Measurements from ENCODE around the gene SCARF2. TPM values are rescaled to one million over a fixed set of nuclear protein-coding genes. Genes with fewer than 3 reads are reported as not detected.
"Not testable (repeated sequence)": the region's sequence is repeated elsewhere in the genome, so short reads cannot be mapped to it uniquely, and the experiment has no call there.

Gene SCARF2, protein sequence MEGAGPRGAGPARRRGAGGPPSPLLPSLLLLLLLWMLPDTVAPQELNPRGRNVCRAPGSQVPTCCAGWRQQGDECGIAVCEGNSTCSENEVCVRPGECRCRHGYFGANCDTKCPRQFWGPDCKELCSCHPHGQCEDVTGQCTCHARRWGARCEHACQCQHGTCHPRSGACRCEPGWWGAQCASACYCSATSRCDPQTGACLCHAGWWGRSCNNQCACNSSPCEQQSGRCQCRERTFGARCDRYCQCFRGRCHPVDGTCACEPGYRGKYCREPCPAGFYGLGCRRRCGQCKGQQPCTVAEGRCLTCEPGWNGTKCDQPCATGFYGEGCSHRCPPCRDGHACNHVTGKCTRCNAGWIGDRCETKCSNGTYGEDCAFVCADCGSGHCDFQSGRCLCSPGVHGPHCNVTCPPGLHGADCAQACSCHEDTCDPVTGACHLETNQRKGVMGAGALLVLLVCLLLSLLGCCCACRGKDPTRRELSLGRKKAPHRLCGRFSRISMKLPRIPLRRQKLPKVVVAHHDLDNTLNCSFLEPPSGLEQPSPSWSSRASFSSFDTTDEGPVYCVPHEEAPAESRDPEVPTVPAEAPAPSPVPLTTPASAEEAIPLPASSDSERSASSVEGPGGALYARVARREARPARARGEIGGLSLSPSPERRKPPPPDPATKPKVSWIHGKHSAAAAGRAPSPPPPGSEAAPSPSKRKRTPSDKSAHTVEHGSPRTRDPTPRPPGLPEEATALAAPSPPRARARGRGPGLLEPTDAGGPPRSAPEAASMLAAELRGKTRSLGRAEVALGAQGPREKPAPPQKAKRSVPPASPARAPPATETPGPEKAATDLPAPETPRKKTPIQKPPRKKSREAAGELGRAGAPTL
- 1 to 10 TPM; 3.1 to 3.6 TPM for total RNA-seq
- total RNA-seq = 2.9 to 4.3 reads per million in 2 donors

DNA sequence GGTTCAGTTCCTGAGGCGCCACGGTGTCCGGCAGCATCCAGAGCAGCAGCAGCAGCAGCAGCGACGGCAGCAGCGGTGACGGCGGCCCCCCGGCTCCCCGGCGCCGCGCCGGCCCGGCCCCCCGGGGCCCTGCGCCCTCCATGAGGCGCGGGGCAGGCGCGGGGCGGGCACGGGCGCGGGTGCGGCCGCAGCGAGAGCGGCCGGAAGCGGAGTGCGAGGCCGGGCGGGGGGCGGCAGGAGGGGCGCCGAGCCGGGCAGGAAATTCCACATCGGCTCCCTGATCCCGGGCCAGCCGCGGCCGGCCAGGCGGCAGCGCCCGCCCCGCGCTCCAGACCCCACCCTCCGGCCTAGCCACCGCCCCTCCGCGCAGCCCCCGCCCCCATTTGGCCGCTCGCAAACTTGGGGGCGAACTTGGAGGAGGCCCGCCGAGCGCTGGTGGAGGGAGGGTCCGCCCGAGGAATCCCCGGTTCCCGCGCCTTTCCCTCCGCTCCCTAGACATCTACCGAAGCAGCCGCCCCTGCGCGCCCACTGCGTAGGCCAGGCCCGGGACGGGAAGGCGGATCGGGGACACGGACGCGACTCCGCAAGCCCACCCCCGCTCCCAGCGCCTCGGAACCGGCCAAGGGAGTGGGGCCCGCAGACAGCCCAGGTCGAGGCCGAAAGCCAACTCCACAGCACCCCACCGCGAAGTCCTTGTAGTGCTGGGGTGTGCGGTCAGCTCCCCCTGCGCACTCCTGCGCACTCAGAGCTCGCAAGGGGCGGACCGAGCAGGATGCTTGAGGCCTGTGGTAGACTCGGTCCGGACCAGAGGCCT, at the start of gene SCARF2:
SCARF2 (minus strand) TSS at position 213 of the 814 bp plus-strand sequence; CDS start at position 142, 71 bp downstream.
- H3K4me3 Mint-ChIP-seq = peak within 1 kb of the TSS; percentile 85
- H3K4me1 Mint-ChIP-seq = peaks cover 32% of the 10 kb centered on the region
- H3K27me3 Mint-ChIP-seq = peaks cover 33% of the 10 kb centered on the region
- ATAC-seq = no peak
- no peak within 1 kb of the TSS for H3K27ac Mint-ChIP-seq
- H3K36me3 Mint-ChIP-seq (ENCODE audit: low read depth) = peaks cover 6% of the 10 kb centered on the region
- H3K9me3 ChIP-seq (ENCODE audit: control insufficient read depth, low read length, poor library complexity, severe bottlenecking) = no peaks in the 10 kb centered on the region
- no peak for DNase-seq

DNA sequence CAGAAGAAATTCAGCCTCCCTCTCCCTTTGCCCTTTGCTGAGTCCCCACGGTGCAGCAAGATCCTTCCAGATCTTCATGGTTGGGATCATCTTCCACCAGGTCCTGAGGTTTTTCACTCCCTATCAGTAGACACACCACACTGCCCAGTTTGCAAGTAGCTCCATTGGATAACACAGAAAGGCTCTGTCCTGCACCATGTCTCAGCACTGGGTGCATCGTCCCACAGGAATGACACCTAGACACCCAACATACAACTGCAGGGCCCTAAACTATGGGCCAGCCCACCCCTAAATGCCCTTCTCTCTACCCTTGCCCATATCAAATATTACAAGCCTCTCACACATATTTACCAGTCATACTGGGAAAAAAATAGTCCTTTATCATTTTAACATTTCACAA, 48.6 kb upstream of the SCARF2 start:
- no peaks in the 10 kb centered on the region for H3K9me3 ChIP-seq (ENCODE audit: control insufficient read depth, low read length, poor library complexity, severe bottlenecking)
- H3K27ac Mint-ChIP-seq = no peak overlapping the region
- no peaks in the 10 kb centered on the region for H3K27me3 Mint-ChIP-seq
- peaks cover 32% of the 10 kb centered on the region for H3K4me1 Mint-ChIP-seq
- no peaks in the 10 kb centered on the region for H3K36me3 Mint-ChIP-seq (ENCODE audit: low read depth)
- H3K4me3 Mint-ChIP-seq = no peak overlapping the region
- DNase-seq (no peak), ATAC-seq (no peak)

DNA sequence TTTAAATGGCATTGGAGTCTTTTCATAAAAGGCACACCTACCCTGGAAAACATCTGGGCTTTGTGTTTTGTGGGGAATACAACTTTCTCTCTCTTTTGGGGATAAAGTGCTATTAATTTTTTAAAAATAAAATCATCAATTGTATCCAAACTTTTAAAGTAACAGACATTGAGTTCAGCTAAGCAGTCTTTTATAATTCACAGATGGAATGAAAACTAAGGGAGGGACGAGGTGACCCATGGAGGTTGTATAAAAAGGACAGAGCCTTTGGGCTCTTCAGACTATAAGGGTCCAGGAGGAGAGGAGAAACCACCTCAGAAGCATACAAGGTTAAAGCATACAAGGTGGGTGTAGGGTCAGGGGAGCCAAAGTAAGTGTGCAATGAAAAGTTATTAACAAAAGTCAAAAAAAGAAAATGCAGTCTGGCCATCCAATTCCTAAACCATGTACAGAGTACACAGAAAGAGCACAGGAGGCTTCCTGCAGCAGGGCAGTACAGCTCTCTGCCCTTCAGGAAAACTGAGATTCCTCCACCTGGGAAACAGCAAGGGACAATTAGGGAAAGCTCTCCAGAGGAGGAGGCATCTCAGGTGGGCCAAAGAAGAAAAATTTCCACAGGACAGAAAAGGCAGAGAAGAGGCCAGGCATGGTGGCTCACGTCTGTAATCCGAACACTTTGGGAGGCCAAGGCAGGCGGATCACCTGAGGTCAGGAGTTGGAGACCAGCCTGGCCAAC, 47.5 kb upstream of the SCARF2 start:
- ATAC-seq = no peak
- no peak for DNase-seq
- no peak overlapping the region for H3K4me3 Mint-ChIP-seq
- no peak overlapping the region for H3K27ac Mint-ChIP-seq
- no peaks in the 10 kb centered on the region for H3K36me3 Mint-ChIP-seq (ENCODE audit: low read depth)
- no peaks in the 10 kb centered on the region for H3K9me3 ChIP-seq (ENCODE audit: control insufficient read depth, low read length, poor library complexity, severe bottlenecking)
- H3K4me1 Mint-ChIP-seq = peaks cover 26% of the 10 kb centered on the region
- H3K27me3 Mint-ChIP-seq = no peaks in the 10 kb centered on the region

DNA sequence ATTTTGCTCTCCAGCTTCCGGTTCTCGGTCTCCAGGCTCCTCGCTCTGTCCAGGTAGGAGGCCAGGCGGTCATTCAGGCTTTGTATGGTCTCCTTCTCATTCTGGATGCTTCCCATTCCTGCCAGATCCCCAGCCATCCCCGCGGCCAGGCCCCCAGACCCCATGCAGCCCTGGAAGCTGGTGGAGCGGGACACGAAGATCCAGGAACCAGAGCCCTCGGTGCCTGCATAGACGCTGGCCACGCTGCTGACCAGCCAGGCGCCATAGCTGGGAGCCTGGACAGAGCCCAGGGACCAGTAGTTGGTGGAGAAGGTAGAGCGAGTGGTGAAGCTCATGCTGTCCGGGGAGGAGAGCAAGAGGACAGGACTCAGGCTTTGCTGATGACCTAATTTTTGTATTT, 46.1 kb upstream of the SCARF2 start:
- Mint-ChIP-seq H3K36me3 (ENCODE audit: low read depth) (no peaks in the 10 kb centered on the region), H3K27me3 (no peaks in the 10 kb centered on the region), H3K4me3 (no peak overlapping the region), H3K27ac (no peak overlapping the region), H3K4me1 (peaks cover 24% of the 10 kb centered on the region)
- H3K9me3 ChIP-seq (ENCODE audit: control insufficient read depth, low read length, poor library complexity, severe bottlenecking) = no peaks in the 10 kb centered on the region
- no peak for DNase-seq
- no peak for ATAC-seq

DNA sequence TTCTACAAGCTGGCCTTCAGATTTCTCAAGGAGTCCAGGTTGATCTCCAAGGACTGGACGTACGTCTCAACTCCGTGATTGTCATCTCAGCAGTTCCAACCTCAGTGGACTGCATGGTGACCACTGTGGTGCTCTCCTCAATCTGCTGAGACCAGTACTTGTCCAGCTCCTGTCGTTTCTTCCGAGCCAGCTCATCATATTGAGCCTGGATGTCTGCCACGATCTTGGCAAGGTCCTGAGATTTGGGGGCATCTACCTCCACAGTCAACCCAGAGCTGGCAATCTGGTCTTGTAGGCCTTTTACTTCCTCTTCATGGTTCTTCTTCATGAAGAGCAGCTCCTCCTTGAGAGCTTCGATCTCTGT, 45.5 kb upstream of the SCARF2 start:
- DNase-seq; H3K36me3 Mint-ChIP-seq (ENCODE audit: low read depth); ATAC-seq; H3K4me3 Mint-ChIP-seq; H3K27me3 Mint-ChIP-seq; H3K27ac Mint-ChIP-seq; H3K9me3 ChIP-seq (ENCODE audit: control insufficient read depth, low read length, poor library complexity, severe bottlenecking): not testable (repeated sequence)
- peaks cover 20% of the 10 kb centered on the region for H3K4me1 Mint-ChIP-seq

DNA sequence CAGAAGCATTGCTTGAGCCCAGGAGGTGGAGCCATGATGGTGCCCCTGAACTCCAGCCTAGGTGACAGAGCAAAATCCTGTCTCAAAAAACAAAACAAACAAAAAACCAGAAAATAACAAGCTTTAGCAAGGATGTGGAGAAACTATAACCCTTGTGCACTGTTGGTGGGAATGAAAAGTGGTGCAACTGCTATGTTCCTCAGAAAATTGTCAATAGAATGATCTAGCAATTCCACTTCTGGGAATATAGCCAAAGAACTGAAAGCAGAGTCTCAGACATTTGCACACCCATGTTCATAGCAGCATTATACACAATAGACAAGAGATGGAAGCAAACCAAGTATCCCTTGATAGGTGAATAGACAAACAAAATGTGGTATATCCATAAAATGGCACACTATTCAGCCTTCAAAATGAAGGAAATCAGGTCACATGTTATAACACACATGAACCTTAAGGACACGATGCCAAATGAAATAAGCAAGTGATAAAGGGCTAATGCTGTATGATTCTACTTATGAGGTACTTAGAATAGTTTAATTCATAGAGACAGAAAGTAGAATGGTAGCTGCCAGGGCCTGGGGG, 42.1 kb upstream of the SCARF2 start:
- H3K27me3 Mint-ChIP-seq = no peaks in the 10 kb centered on the region
- H3K9me3 ChIP-seq (ENCODE audit: control insufficient read depth, low read length, poor library complexity, severe bottlenecking) = no peaks in the 10 kb centered on the region
- ATAC-seq = no peak
- no peak overlapping the region for H3K4me3 Mint-ChIP-seq
- DNase-seq = no peak
- H3K36me3 Mint-ChIP-seq (ENCODE audit: low read depth) = no peaks in the 10 kb centered on the region
- H3K4me1 Mint-ChIP-seq = peaks cover 21% of the 10 kb centered on the region
- peak overlapping the region; percentile 24 for H3K27ac Mint-ChIP-seq

DNA sequence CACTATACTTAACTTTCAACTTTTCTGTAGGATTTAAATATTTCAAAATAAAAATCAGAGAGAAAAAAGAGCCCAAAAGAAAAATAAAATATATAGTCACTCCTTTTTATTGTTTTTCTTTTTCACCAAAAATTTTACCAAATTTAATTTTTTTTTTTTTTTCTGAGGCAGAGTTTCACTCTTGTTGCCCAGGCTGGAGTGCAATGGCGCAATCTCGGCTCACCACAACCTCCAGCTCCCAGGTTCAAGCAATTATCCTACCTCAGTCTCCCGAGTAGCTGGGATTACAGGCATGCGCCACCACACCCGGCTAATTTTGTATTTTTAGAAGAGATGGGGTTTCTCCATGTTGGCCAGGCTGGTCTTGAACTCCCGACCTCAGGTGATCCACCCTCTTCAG, 40.4 kb upstream of the SCARF2 start:
- H3K4me1 Mint-ChIP-seq = peaks cover 23% of the 10 kb centered on the region
- H3K4me3 Mint-ChIP-seq; DNase-seq; H3K27ac Mint-ChIP-seq; ATAC-seq; H3K27me3 Mint-ChIP-seq; H3K9me3 ChIP-seq (ENCODE audit: control insufficient read depth, low read length, poor library complexity, severe bottlenecking); H3K36me3 Mint-ChIP-seq (ENCODE audit: low read depth): not testable (repeated sequence)

DNA sequence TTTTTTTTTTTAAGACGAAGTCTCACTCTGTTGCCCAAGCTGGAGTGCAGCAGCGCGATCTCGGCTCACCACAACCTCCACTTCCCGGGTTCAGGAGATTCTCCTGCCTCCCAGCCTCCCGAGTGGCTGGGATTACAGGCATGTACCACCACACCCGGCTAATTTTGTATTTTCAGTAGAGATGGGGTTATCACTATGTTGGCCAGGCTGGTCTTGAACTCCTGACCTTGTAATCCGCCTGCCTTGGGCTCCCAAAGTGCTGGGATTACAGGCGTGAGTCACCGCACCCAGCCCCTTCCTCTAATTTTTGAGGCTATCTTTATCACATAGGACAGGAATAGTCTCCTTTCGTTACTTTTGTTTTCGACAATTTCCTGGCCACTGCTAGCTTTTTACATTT, 37.9 kb upstream of the SCARF2 start:
- not testable (repeated sequence) for H3K36me3 Mint-ChIP-seq (ENCODE audit: low read depth); DNase-seq; ATAC-seq; H3K9me3 ChIP-seq (ENCODE audit: control insufficient read depth, low read length, poor library complexity, severe bottlenecking); H3K27me3 Mint-ChIP-seq
- H3K4me3 Mint-ChIP-seq = peak overlapping the region; percentile 61
- H3K27ac Mint-ChIP-seq = peak overlapping the region; percentile 83
- H3K4me1 Mint-ChIP-seq = peaks cover 31% of the 10 kb centered on the region

DNA sequence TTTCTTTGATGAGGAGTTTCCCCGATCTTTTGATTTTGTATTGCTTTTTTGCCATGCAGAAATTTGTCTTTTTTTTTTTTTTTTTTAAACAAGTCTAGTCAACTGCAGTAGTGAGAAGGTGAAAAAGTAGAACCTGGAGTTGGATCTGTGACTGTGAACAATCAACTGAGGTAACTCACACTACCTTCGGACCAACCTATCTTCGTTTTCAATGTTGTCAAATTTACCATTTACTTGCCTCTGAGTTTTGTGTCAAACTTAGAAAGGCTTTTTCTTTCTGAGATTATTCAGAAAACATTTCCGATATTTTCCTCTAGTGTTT, 37.5 kb upstream of the SCARF2 start:
- Mint-ChIP-seq H3K4me1 (peaks cover 32% of the 10 kb centered on the region), H3K36me3 (ENCODE audit: low read depth) (peaks cover 8% of the 10 kb centered on the region), H3K4me3 (peak overlapping the region; percentile 61), H3K27me3 (no peaks in the 10 kb centered on the region), H3K27ac (peak overlapping the region; percentile 83)
- no peaks in the 10 kb centered on the region for H3K9me3 ChIP-seq (ENCODE audit: control insufficient read depth, low read length, poor library complexity, severe bottlenecking)
- DNase-seq (no peak), ATAC-seq (no peak)

DNA sequence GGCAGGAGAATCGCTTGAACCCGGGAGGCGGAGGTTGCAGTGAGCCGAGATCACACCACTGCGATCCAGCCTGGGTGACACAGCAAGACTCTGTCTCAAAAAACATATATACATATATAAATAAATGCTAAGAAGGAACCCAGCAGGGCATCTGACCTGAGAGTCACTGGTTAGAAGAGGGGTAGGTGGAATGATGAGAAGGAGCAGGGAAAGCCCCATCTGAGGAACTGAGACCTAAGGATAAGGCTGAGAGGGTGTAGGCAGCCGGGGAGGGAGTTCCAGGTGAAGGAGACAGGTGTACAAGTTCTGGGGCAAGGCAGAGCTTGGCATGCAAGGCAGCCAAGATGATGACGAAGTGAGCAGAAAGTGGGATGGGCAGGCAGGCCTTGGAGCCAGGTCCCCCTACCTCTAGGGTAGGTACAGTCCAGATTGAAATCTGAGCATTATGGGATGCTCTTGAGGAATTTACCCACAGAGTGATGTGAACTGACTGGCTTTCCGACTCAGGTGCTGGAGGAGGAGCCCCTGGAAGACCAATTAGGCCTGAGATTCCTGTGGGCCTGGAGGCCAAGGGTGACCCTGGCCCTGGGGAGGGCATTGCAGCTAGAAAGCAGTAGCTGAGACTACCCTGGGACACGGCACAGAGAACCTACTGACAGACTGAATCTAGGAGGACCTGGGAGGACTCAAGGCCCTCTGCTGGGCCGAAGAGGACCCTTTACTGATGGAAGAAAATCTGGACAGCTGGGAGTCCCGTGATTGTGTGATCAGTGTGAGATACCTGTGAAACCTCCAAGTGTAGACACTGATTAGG, 35.2 kb upstream of the SCARF2 start:
- peaks cover 14% of the 10 kb centered on the region for H3K36me3 Mint-ChIP-seq (ENCODE audit: low read depth)
- no peak overlapping the region for H3K4me3 Mint-ChIP-seq
- peaks cover 32% of the 10 kb centered on the region for H3K4me1 Mint-ChIP-seq
- no peak for DNase-seq
- peak overlapping the region; percentile 32 for H3K27ac Mint-ChIP-seq
- no peaks in the 10 kb centered on the region for H3K27me3 Mint-ChIP-seq
- no peak for ATAC-seq
- no peaks in the 10 kb centered on the region for H3K9me3 ChIP-seq (ENCODE audit: control insufficient read depth, low read length, poor library complexity, severe bottlenecking)

DNA sequence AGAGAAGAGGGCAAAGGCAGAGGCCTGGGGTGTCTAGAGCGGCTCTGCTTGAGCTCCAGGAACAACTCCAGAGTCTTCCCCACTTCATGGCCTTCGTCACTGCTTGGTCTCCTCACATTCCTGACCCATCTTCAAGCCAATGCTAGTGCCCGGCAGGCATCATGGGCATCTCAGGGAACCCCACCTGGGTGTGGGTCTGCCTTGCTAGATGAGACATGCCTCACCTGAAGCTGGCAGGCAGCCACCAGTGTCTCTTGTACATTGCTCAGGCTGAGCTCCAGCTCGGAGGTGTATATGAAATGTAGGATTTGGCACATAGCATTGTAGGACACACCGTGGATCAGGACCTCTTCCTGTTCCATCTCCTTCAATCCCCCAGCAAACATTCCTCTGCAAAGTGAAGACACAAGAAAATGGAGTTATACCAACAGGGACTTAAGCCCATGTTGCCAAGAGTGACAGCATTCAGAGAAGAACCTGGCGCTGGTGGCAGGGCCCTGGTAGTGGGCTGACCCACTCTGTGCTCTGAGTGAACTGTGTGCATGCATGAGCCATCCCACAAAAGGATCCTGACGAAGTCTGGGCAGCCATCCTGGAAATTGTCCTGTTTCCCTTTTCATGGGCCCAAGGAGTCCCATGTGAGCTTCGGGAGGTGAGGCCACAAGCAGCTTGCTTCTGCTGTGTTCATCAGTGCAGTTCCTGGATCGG, 33.7 kb upstream of the SCARF2 start:
- no peak overlapping the region for H3K4me3 Mint-ChIP-seq
- H3K27ac Mint-ChIP-seq = no peak overlapping the region
- peaks cover 14% of the 10 kb centered on the region for H3K36me3 Mint-ChIP-seq (ENCODE audit: low read depth)
- no peak for ATAC-seq
- H3K27me3 Mint-ChIP-seq = no peaks in the 10 kb centered on the region
- DNase-seq = no peak
- H3K9me3 ChIP-seq (ENCODE audit: control insufficient read depth, low read length, poor library complexity, severe bottlenecking) = no peaks in the 10 kb centered on the region
- H3K4me1 Mint-ChIP-seq = peaks cover 37% of the 10 kb centered on the region

Data from T-helper 17 cell (primary cell).